HG02678 (cell line): ENCODE results near the gene PHF3.

Experiments
- ATAC-seq: cut with Tn5 transposase; IDR thresholded peaks from one replicate; pipeline ENCODE4 v1.9.1; 2021; ENCODE audit warnings: mild to moderate bottlenecking, moderate library complexity; ENCODE audit not compliant: unreplicated experiment

Gene PHF3

GRCh38 chr6:63635588-63636517 is at the start of gene PHF3:
Gene PHF3 (plus strand): TSS chr6:63635802. CDS start chr6:63646552, 10,750 bp downstream.
- ATAC-seq, result peak; percentile 86

GRCh38 chr6:63589952-63590411 is 45.6 kb upstream of the PHF3 start:
- no peak for ATAC-seq

GRCh38 chr6:63592886-63593285 is 42.7 kb upstream of the PHF3 start:
- no peak for ATAC-seq

GRCh38 chr6:63597141-63598048 is 38.2 kb upstream of the PHF3 start:
- ATAC-seq, result no peak

GRCh38 chr6:63598049-63599036 is 37.3 kb upstream of the PHF3 start:
- peak; percentile 100 for ATAC-seq

GRCh38 chr6:63599243-63599642 is 36.4 kb upstream of the PHF3 start:
- no peak for ATAC-seq

GRCh38 chr6:63600136-63600535 is 35.5 kb upstream of the PHF3 start:
- ATAC-seq, result no peak

- ATAC-seq, result no peak
Measured at GRCh38 chr6:63609231-63609630, 26.4 kb upstream of the PHF3 start.

- no peak for ATAC-seq
Measured at GRCh38 chr6:63610944-63611343, 24.7 kb upstream of the PHF3 start.

- no peak for ATAC-seq
Measured at GRCh38 chr6:63611560-63611959, 24.0 kb upstream of the PHF3 start.

GRCh38 chr6:63615590-63615989 is 20.0 kb upstream of the PHF3 start:
- no peak for ATAC-seq

GRCh38 chr6:63624091-63624490 is 11.5 kb upstream of the PHF3 start:
- no peak for ATAC-seq

GRCh38 chr6:63630466-63630865 is 5.1 kb upstream of the PHF3 start:
- ATAC-seq, result no peak

GRCh38 chr6:63634630-63635029 is 972 bp upstream of the PHF3 start:
- no peak for ATAC-seq

- ATAC-seq, result peak; percentile 24
Measured at GRCh38 chr6:63635215-63635587, 401 bp upstream of the PHF3 start.

- peak; percentile 11 for ATAC-seq
Measured at GRCh38 chr6:63636518-63637021, 968 bp downstream of the PHF3 start.

GRCh38 chr6:63637865-63638445 is 2.4 kb downstream of the PHF3 start:
- ATAC-seq, result no peak

- no peak for ATAC-seq
Measured at GRCh38 chr6:63640062-63640461, 4.5 kb downstream of the PHF3 start.

- peak; percentile 36 for ATAC-seq
Measured at GRCh38 chr6:63643862-63644261, 8.3 kb downstream of the PHF3 start.
